Measurements from ENCODE around the gene SLC12A1.

The SLC12A1 gene

DNA sequence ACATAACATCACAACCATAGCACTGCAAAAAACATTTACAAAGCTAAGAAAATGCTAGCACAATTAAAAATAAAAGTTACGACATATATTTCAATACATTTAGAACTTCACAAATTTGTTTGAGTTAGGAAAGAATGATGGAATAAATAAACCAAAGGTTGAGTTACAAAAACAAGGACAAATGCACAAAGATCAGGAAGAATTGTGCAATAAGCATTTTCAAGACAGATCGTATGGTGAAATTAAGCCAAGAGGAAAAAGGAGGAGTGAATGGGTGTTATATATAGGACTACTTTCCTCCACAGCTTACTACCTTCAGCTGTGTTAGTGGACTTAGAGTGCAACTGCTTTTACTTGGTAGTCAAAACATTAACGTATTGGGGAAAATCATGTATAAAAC is 20.6 kb upstream of the SLC12A1 start:
- Histone ChIP-seq H3K27ac (ENCODE audit: insufficient read depth, low read depth, low read length, poor library complexity, severe bottlenecking) (no peak overlapping the region), H3K36me3 (ENCODE audit: control insufficient read depth, insufficient read depth, low read length) (no peaks in the 10 kb centered on the region), H3K4me1 (ENCODE audit: control insufficient read depth, insufficient read depth, low read length) (no peaks in the 10 kb centered on the region), H3K4me3 (ENCODE audit: insufficient read depth, low read depth, low read length) (no peak overlapping the region), H3K9me3 (ENCODE audit: control insufficient read depth, low read length) (no peaks in the 10 kb centered on the region), H3K27me3 (ENCODE audit: control insufficient read depth, insufficient read depth, low read length, poor library complexity, severe bottlenecking) (no peaks in the 10 kb centered on the region)
- 91 to 100% methylated on average over 1 to 2 of the region's 3 CpGs for WGBS, 2 experiments

DNA sequence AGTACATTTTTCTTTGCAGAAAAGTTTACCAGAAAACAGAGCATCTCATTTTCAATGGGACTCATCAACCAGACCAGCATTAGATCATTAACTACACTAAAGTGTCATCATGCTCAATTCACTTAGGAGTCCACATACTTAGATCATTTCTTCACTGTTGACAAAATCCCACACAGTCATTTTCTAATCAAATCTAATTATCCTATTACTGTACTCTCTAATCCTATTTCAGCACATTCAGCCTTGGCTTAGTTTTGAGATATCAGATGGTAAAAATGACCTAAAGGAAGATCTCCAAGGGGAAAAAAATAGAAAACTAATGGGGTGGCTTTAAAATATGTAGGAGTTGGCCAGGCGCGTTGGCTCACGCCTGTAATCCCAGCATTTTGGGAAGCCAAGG is 19.8 kb upstream of the SLC12A1 start:
- Histone ChIP-seq H3K27ac (ENCODE audit: insufficient read depth, low read depth, low read length, poor library complexity, severe bottlenecking) (no peak overlapping the region), H3K9me3 (ENCODE audit: control insufficient read depth, low read length) (no peaks in the 10 kb centered on the region), H3K4me3 (ENCODE audit: insufficient read depth, low read depth, low read length) (no peak overlapping the region), H3K27me3 (ENCODE audit: control insufficient read depth, insufficient read depth, low read length, poor library complexity, severe bottlenecking) (peaks cover 3% of the 10 kb centered on the region), H3K4me1 (ENCODE audit: control insufficient read depth, insufficient read depth, low read length) (no peaks in the 10 kb centered on the region), H3K36me3 (ENCODE audit: control insufficient read depth, insufficient read depth, low read length) (no peaks in the 10 kb centered on the region)
- WGBS, 2 experiments: 91 to 97% methylated on average over 3 of the region's 3 CpGs

DNA sequence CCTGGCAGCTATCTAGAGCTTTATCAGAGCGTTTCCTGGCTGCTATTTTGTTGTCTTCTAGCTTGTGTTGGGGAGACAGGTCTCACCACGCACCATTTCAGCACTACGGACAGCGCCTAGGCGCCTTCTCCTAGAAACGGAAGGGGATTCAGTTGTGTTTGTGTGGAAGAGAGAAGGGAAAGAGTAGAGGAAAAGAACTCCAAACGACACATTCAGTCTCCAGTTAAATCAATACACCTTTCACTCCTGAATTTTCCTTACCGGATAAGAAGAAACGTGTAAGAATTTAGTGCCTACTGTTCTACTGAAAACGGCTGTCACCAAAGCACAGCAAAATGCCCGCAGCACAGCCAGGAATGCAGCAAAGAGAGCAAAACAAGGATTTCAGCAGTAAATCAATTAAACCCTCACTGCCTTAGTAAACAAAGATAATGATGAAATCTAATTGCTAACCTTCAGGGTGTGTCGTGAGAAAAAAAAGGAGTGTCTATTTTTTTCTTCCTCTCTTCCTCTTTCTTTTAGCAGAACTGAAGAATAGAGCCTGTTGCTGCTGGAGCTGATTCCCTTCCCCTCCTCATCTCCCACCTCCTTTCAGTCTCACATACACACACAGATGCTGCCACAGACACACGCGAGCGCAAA is 15.0 kb upstream of the SLC12A1 start:
- Histone ChIP-seq H3K4me3 (ENCODE audit: insufficient read depth, low read depth, low read length) (peak overlapping the region; percentile 28), H3K27me3 (ENCODE audit: control insufficient read depth, insufficient read depth, low read length, poor library complexity, severe bottlenecking) (peaks cover 21% of the 10 kb centered on the region), H3K36me3 (ENCODE audit: control insufficient read depth, insufficient read depth, low read length) (no peaks in the 10 kb centered on the region), H3K4me1 (ENCODE audit: control insufficient read depth, insufficient read depth, low read length) (no peaks in the 10 kb centered on the region), H3K27ac (ENCODE audit: insufficient read depth, low read depth, low read length, poor library complexity, severe bottlenecking) (no peak overlapping the region), H3K9me3 (ENCODE audit: control insufficient read depth, low read length) (no peaks in the 10 kb centered on the region)
- 7 to 8% methylated on average over 10 to 14 of the region's 15 CpGs for WGBS, 2 experiments

DNA sequence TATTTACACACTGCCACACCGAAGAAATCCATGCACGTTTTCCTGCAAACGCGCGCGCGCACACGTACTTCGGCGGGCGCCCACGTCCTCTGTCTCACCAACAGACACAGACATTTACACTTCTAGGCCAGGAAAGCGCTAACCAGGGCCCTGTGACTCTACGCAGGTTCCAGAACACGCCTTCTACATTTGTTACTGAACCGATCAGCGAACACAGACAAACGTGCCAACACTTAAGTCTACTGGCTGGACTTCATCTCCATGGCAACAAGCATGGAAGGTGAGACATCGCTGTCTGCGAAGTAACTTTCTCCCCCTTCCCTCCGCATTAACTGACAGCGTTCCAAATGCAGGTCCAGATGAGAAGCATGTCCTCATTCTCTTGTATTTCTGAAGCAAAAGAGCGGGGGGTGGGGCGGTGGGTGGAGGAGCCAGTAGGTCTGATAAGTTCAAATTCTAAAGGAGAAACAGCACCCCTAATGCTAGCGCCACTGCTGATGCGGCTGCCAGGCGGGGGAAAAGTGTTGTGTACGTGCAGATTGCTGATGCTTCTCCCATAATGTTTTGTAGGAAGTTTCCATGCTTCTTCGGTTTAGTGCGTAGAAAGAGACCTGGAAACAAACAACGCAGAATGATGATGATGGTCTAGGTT is 14.4 kb upstream of the SLC12A1 start, which contains the start of gene CTXN2:
TSS of gene CTXN2 (plus strand) at position 92 of the 652 bp plus-strand sequence. CDS start 9,636 bp downstream, outside the sequence.
- Histone ChIP-seq H3K4me1 (ENCODE audit: control insufficient read depth, insufficient read depth, low read length) (no peaks in the 10 kb centered on the region), H3K4me3 (ENCODE audit: insufficient read depth, low read depth, low read length) (peak within 1 kb of the TSS; percentile 28), H3K36me3 (ENCODE audit: control insufficient read depth, insufficient read depth, low read length) (no peaks in the 10 kb centered on the region), H3K9me3 (ENCODE audit: control insufficient read depth, low read length) (no peaks in the 10 kb centered on the region), H3K27me3 (ENCODE audit: control insufficient read depth, insufficient read depth, low read length, poor library complexity, severe bottlenecking) (peaks cover 21% of the 10 kb centered on the region), H3K27ac (ENCODE audit: insufficient read depth, low read depth, low read length, poor library complexity, severe bottlenecking) (no peak within 1 kb of the TSS)
- 20% methylated on average over 31 of the region's 31 CpGs for WGBS, 2 experiments

DNA sequence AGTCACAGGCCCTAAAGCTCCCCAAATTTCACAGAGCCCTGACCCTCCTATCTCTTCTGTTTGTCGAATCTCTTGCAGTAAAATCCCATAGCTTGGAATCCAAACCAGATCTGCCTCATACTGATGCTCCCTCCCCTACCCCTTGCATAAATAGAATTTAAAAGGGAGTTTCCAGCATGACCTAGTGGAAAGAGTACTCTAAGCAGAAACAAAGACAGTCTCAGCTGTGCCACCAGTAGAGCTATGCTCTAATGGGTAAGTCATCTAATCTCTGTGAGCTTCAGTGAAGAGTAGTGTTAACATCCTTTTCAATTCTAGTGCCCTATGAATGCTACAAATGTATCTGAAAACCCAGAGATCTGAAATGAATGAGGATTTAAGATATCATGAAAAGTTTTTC is 4.0 kb upstream of the SLC12A1 start:
- WGBS, 2 experiments: 100% methylated on average over 1 of the region's 1 CpG
- no peak overlapping the region for H3K4me3 ChIP-seq (ENCODE audit: insufficient read depth, low read depth, low read length)
- H3K4me1 ChIP-seq (ENCODE audit: control insufficient read depth, insufficient read depth, low read length): no peaks in the 10 kb centered on the region
- no peaks in the 10 kb centered on the region for H3K27me3 ChIP-seq (ENCODE audit: control insufficient read depth, insufficient read depth, low read length, poor library complexity, severe bottlenecking)
- no peaks in the 10 kb centered on the region for H3K9me3 ChIP-seq (ENCODE audit: control insufficient read depth, low read length)
- no peaks in the 10 kb centered on the region for H3K36me3 ChIP-seq (ENCODE audit: control insufficient read depth, insufficient read depth, low read length)
- H3K27ac ChIP-seq (ENCODE audit: insufficient read depth, low read depth, low read length, poor library complexity, severe bottlenecking): no peak overlapping the region

DNA sequence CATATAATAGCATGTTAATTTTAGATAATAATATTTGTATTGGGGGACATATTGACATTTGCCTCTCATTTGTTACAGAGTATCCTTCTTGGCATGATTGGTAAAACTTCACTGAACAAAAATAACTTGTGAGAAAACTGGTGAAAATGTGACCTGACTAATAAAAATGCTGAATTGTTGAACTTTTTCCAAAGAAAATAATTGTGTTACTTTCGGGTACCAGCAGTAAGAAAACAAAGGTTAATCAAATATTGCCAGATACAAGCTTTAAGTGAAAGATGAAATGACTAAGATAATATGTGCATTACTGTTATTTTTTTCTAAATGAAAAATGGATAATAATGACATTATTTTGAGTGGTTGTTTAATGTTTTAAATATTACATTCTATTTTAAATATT is 15.2 kb downstream of the SLC12A1 start:
- no peak overlapping the region for H3K4me3 ChIP-seq (ENCODE audit: insufficient read depth, low read depth, low read length)
- no peaks in the 10 kb centered on the region for H3K36me3 ChIP-seq (ENCODE audit: control insufficient read depth, insufficient read depth, low read length)
- H3K4me1 ChIP-seq (ENCODE audit: control insufficient read depth, insufficient read depth, low read length): no peaks in the 10 kb centered on the region
- WGBS, 2 experiments: 80 to 100% methylated on average over 1 of the region's 1 CpG
- no peaks in the 10 kb centered on the region for H3K27me3 ChIP-seq (ENCODE audit: control insufficient read depth, insufficient read depth, low read length, poor library complexity, severe bottlenecking)
- no peak overlapping the region for H3K27ac ChIP-seq (ENCODE audit: insufficient read depth, low read depth, low read length, poor library complexity, severe bottlenecking)
- no peaks in the 10 kb centered on the region for H3K9me3 ChIP-seq (ENCODE audit: control insufficient read depth, low read length)

DNA sequence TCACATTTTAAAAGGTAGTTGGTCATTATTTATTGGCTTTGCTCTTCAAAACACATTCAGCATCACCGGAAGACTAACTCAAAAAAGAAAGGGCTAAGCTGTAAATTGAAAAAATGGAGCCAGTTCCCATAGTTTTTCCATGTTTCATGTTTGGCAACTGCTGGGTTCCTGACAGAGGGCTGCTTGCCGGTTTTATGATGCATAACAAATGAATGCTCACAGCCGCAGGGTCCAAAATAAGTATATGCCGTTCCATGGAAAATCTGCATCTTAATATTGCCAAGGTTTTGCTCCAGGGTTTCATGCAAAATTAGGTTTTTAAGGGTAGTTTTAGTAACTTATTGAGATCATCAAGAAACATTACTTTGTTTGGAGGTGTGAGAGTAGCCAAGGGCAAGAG is 15.8 kb downstream of the SLC12A1 start:
- 95 to 96% methylated on average over 4 of the region's 4 CpGs for WGBS, 2 experiments
- Histone ChIP-seq H3K27me3 (ENCODE audit: control insufficient read depth, insufficient read depth, low read length, poor library complexity, severe bottlenecking) (no peaks in the 10 kb centered on the region), H3K4me3 (ENCODE audit: insufficient read depth, low read depth, low read length) (no peak overlapping the region), H3K9me3 (ENCODE audit: control insufficient read depth, low read length) (no peaks in the 10 kb centered on the region), H3K36me3 (ENCODE audit: control insufficient read depth, insufficient read depth, low read length) (no peaks in the 10 kb centered on the region), H3K27ac (ENCODE audit: insufficient read depth, low read depth, low read length, poor library complexity, severe bottlenecking) (no peak overlapping the region), H3K4me1 (ENCODE audit: control insufficient read depth, insufficient read depth, low read length) (no peaks in the 10 kb centered on the region)

DNA sequence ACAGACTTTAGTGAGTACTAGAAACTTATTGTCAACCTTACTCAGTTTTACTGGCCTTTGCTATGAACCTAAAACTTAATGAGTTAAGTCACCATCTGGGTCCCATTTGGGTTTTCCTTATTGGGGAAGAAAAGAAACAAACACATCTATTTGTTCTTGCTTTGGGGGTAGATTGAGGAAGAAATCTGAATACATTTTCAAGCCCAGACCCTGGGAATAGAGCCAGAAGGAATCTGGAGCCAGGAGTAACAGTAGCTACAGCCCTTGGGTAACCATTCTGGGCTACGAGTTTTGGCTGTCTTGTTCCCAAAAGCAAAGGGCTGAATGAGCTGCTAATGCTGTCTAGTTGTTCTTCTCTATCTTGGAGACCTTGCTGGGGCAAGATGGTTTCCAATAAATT is 16.5 kb downstream of the SLC12A1 start:
- Histone ChIP-seq H3K27ac (ENCODE audit: insufficient read depth, low read depth, low read length, poor library complexity, severe bottlenecking) (no peak overlapping the region), H3K27me3 (ENCODE audit: control insufficient read depth, insufficient read depth, low read length, poor library complexity, severe bottlenecking) (no peaks in the 10 kb centered on the region), H3K4me1 (ENCODE audit: control insufficient read depth, insufficient read depth, low read length) (no peaks in the 10 kb centered on the region), H3K9me3 (ENCODE audit: control insufficient read depth, low read length) (no peaks in the 10 kb centered on the region), H3K36me3 (ENCODE audit: control insufficient read depth, insufficient read depth, low read length) (no peaks in the 10 kb centered on the region), H3K4me3 (ENCODE audit: insufficient read depth, low read depth, low read length) (no peak overlapping the region)
- WGBS, 2 experiments: 85 to 88% methylated on average over 1 of the region's 1 CpG

DNA sequence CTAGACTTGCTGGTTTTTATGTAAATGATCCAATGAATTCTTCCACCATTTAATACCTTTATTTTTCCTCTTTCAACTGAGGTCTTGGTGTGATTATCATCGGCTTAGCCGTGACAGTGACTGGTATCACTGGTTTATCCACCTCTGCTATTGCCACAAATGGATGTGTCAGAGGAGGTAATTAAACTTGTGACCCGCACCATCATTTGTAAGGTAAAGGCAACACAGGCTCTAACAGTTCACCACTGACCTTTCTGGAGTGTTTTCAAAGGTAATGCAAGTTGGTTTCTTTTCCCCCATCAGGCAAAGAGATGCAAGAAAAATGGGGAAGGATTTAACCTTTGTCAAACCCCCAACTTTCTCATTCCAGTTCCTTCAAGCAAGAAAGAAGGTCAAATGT is 19.7 kb downstream of the SLC12A1 start:
- Histone ChIP-seq H3K4me1 (ENCODE audit: control insufficient read depth, insufficient read depth, low read length) (no peaks in the 10 kb centered on the region), H3K9me3 (ENCODE audit: control insufficient read depth, low read length) (no peaks in the 10 kb centered on the region), H3K27ac (ENCODE audit: insufficient read depth, low read depth, low read length, poor library complexity, severe bottlenecking) (no peak overlapping the region), H3K4me3 (ENCODE audit: insufficient read depth, low read depth, low read length) (no peak overlapping the region), H3K27me3 (ENCODE audit: control insufficient read depth, insufficient read depth, low read length, poor library complexity, severe bottlenecking) (no peaks in the 10 kb centered on the region), H3K36me3 (ENCODE audit: control insufficient read depth, insufficient read depth, low read length) (no peaks in the 10 kb centered on the region)
- WGBS, 2 experiments: 95 to 98% methylated on average over 3 of the region's 3 CpGs

DNA sequence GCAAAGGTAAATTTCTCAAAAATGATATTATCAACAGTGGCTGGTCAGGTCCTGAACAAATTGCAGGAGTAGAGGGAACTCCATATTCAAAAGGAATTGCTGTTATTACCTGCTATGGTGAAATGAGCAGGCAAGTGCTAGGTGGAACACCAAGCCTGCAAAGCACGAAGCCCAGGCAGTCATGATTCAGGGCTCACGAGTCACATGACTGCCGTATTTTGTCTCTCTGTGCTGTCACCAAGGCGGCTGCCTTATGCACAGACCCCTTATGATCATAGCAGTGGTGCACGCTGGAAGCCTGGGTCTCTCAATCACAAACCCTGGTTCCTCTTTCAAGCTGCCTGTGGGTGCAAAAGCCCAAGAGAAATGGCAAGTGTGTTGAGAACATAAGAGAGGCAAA is 24.4 kb downstream of the SLC12A1 start:
- Histone ChIP-seq H3K27ac (ENCODE audit: insufficient read depth, low read depth, low read length, poor library complexity, severe bottlenecking) (no peak overlapping the region), H3K27me3 (ENCODE audit: control insufficient read depth, insufficient read depth, low read length, poor library complexity, severe bottlenecking) (no peaks in the 10 kb centered on the region), H3K4me3 (ENCODE audit: insufficient read depth, low read depth, low read length) (no peak overlapping the region), H3K9me3 (ENCODE audit: control insufficient read depth, low read length) (no peaks in the 10 kb centered on the region), H3K36me3 (ENCODE audit: control insufficient read depth, insufficient read depth, low read length) (no peaks in the 10 kb centered on the region), H3K4me1 (ENCODE audit: control insufficient read depth, insufficient read depth, low read length) (no peaks in the 10 kb centered on the region)
- 91 to 94% methylated on average over 5 of the region's 5 CpGs for WGBS, 2 experiments

Measured in ectodermal cell (in vitro differentiated cells).